ENCODE data around the gene PDE6H. TPM values are rescaled to one million over a fixed set of nuclear protein-coding genes. Genes with fewer than 3 reads are reported as not detected.

Gene PDE6H
- polyA plus RNA-seq = not detected
- long read RNA-seq, donor 1 = 0 reads
- long read RNA-seq, donor 2 = 0 reads
- long read RNA-seq, donor 3 = 0 reads
- long read RNA-seq, donor 4 = 0 reads
- long read RNA-seq, donor 5 = 0 reads
- long read RNA-seq, donor 6 = 0 reads
- long read RNA-seq, donor 7 = 0 reads
- long read RNA-seq, donor 8 = 0 reads
- long read RNA-seq, donor 9 = 0 reads
- long read RNA-seq, donor 10 = 0 reads
- long read RNA-seq, donor 11 = 0 reads

GRCh38 chr12:14972816-14973215 lies at the start of gene PDE6H:
Gene PDE6H, plus strand, starts transcription at chr12:14973042. Its CDS starts 4,971 bp downstream, at chr12:14978013.
- no peaks in the 10 kb centered on the region for H3K4me1 ChIP-seq (ENCODE audit: control insufficient read depth, insufficient read depth, low read length)
- no peak within 1 kb of the TSS for H3K4me3 ChIP-seq (ENCODE audit: low read length)
- no peaks in the 10 kb centered on the region for H3K9me3 ChIP-seq (ENCODE audit: control insufficient read depth, low read depth, low read length)
- H3K27ac ChIP-seq (ENCODE audit: low read length) = no peak within 1 kb of the TSS
- H3K27me3 ChIP-seq (ENCODE audit: control insufficient read depth, insufficient read depth, low read length) = no peaks in the 10 kb centered on the region
- 38% methylated on average over 1 of the region's 2 CpGs for WGBS (ENCODE audit: insufficient coverage, low lambda C conversion rate)
- H3K36me3 ChIP-seq (ENCODE audit: control insufficient read depth, insufficient read depth, low read length) = no peaks in the 10 kb centered on the region
- DNase-seq = no peak

- no peak overlapping the region for H3K4me3 ChIP-seq (ENCODE audit: low read length)
- no peaks in the 10 kb centered on the region for H3K36me3 ChIP-seq (ENCODE audit: control insufficient read depth, insufficient read depth, low read length)
- no peaks in the 10 kb centered on the region for H3K27me3 ChIP-seq (ENCODE audit: control insufficient read depth, insufficient read depth, low read length)
- no peaks in the 10 kb centered on the region for H3K9me3 ChIP-seq (ENCODE audit: control insufficient read depth, low read depth, low read length)
- whole genome bisulfite sequencing (ENCODE audit: insufficient coverage, low lambda C conversion rate) = 86% methylated on average over 1 of the region's 2 CpGs
- H3K4me1 ChIP-seq (ENCODE audit: control insufficient read depth, insufficient read depth, low read length) = peaks cover 3% of the 10 kb centered on the region
- no peak overlapping the region for H3K27ac ChIP-seq (ENCODE audit: low read length)
- DNase-seq = no peak
These were observed 48.9 kb upstream of the PDE6H start for GRCh38 chr12:14923944-14924343.

GRCh38 chr12:14924541-14924940 lies 48.3 kb upstream of the PDE6H start:
- peaks cover 4% of the 10 kb centered on the region for H3K4me1 ChIP-seq (ENCODE audit: control insufficient read depth, insufficient read depth, low read length)
- no peak for DNase-seq
- H3K27ac ChIP-seq (ENCODE audit: low read length) = no peak overlapping the region
- no peaks in the 10 kb centered on the region for H3K27me3 ChIP-seq (ENCODE audit: control insufficient read depth, insufficient read depth, low read length)
- H3K9me3 ChIP-seq (ENCODE audit: control insufficient read depth, low read depth, low read length) = no peaks in the 10 kb centered on the region
- H3K36me3 ChIP-seq (ENCODE audit: control insufficient read depth, insufficient read depth, low read length) = no peaks in the 10 kb centered on the region
- no CpG with 5 or more reads among the region's 3 CpGs for WGBS (ENCODE audit: insufficient coverage, low lambda C conversion rate)
- H3K4me3 ChIP-seq (ENCODE audit: low read length) = no peak overlapping the region

DNA sequence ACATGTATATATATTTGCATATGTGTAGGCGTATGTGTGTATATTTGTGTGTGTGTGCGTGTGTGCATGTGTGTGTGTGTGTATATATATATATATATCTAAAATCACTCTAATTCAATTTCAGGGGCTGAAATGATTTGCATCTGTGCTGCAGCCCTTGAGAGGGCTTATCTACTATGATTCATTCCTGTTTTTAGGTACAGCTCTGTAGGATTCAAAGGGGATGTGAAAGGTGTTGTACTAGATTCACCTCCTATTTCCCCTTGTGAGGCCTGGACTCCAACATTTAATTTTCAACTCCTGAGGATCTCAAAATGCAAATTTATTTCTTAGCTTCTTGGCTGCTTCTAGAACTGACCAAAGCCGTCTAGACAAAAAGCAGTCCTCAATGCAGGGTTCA lies 45.6 kb upstream of the PDE6H start:
- Histone ChIP-seq H3K4me3 (ENCODE audit: low read length) (no peak overlapping the region), H3K9me3 (ENCODE audit: control insufficient read depth, low read depth, low read length) (no peaks in the 10 kb centered on the region), H3K36me3 (ENCODE audit: control insufficient read depth, insufficient read depth, low read length) (no peaks in the 10 kb centered on the region), H3K27me3 (ENCODE audit: control insufficient read depth, insufficient read depth, low read length) (no peaks in the 10 kb centered on the region), H3K27ac (ENCODE audit: low read length) (no peak overlapping the region), H3K4me1 (ENCODE audit: control insufficient read depth, insufficient read depth, low read length) (peaks cover 4% of the 10 kb centered on the region)
- no peak for DNase-seq
- WGBS (ENCODE audit: insufficient coverage, low lambda C conversion rate) = no CpG with 5 or more reads among the region's 3 CpGs

- H3K4me3 ChIP-seq (ENCODE audit: low read length) = no peak overlapping the region
- WGBS (ENCODE audit: insufficient coverage, low lambda C conversion rate) = no CpG with 5 or more reads among the region's 4 CpGs
- no peak overlapping the region for H3K27ac ChIP-seq (ENCODE audit: low read length)
- DNase-seq = peak; percentile 56 to 80
- no peaks in the 10 kb centered on the region for H3K27me3 ChIP-seq (ENCODE audit: control insufficient read depth, insufficient read depth, low read length)
- no peaks in the 10 kb centered on the region for H3K36me3 ChIP-seq (ENCODE audit: control insufficient read depth, insufficient read depth, low read length)
- peaks cover 4% of the 10 kb centered on the region for H3K4me1 ChIP-seq (ENCODE audit: control insufficient read depth, insufficient read depth, low read length)
- no peaks in the 10 kb centered on the region for H3K9me3 ChIP-seq (ENCODE audit: control insufficient read depth, low read depth, low read length)
These were observed 43.9 kb upstream of the PDE6H start for GRCh38 chr12:14928931-14929330.

DNA sequence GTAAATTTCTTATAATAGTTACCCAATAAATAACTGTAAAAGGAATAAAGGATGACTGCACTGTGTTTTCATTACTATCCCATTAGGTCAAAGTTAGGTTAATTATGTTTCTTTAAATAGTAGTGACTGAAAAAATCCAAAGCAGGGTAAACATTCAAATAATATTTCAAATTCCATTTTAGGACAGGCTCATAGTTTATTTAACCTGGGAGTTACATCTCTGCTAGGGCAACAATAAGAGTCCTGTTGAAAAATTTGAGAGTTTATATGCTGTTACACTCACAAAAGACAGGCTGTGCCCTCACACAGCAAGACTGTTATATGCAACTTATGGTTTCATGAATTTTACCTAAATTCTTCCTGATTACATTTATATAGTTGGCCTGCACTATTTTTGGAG lies 42.5 kb upstream of the PDE6H start:
- H3K4me1 ChIP-seq (ENCODE audit: control insufficient read depth, insufficient read depth, low read length) = peaks cover 11% of the 10 kb centered on the region
- H3K27me3 ChIP-seq (ENCODE audit: control insufficient read depth, insufficient read depth, low read length) = no peaks in the 10 kb centered on the region
- H3K27ac ChIP-seq (ENCODE audit: low read length) = no peak overlapping the region
- no peak overlapping the region for H3K4me3 ChIP-seq (ENCODE audit: low read length)
- H3K36me3 ChIP-seq (ENCODE audit: control insufficient read depth, insufficient read depth, low read length) = no peaks in the 10 kb centered on the region
- no peak for DNase-seq
- H3K9me3 ChIP-seq (ENCODE audit: control insufficient read depth, low read depth, low read length) = no peaks in the 10 kb centered on the region

- WGBS (ENCODE audit: insufficient coverage, low lambda C conversion rate) = no CpG with 5 or more reads among the region's 4 CpGs
- no peaks in the 10 kb centered on the region for H3K36me3 ChIP-seq (ENCODE audit: control insufficient read depth, insufficient read depth, low read length)
- no peak for DNase-seq
- no peak overlapping the region for H3K4me3 ChIP-seq (ENCODE audit: low read length)
- no peaks in the 10 kb centered on the region for H3K9me3 ChIP-seq (ENCODE audit: control insufficient read depth, low read depth, low read length)
- peaks cover 17% of the 10 kb centered on the region for H3K4me1 ChIP-seq (ENCODE audit: control insufficient read depth, insufficient read depth, low read length)
- no peak overlapping the region for H3K27ac ChIP-seq (ENCODE audit: low read length)
- no peaks in the 10 kb centered on the region for H3K27me3 ChIP-seq (ENCODE audit: control insufficient read depth, insufficient read depth, low read length)
These were observed 41.5 kb upstream of the PDE6H start for GRCh38 chr12:14931359-14931758.

GRCh38 chr12:14931791-14932560 lies 40.9 kb upstream of the PDE6H start:
- WGBS (ENCODE audit: insufficient coverage, low lambda C conversion rate) = 90% methylated on average over 4 of the region's 7 CpGs
- H3K4me3 ChIP-seq (ENCODE audit: low read length) = no peak overlapping the region
- no peak for DNase-seq
- no peaks in the 10 kb centered on the region for H3K9me3 ChIP-seq (ENCODE audit: control insufficient read depth, low read depth, low read length)
- no peak overlapping the region for H3K27ac ChIP-seq (ENCODE audit: low read length)
- H3K36me3 ChIP-seq (ENCODE audit: control insufficient read depth, insufficient read depth, low read length) = no peaks in the 10 kb centered on the region
- peaks cover 17% of the 10 kb centered on the region for H3K4me1 ChIP-seq (ENCODE audit: control insufficient read depth, insufficient read depth, low read length)
- no peaks in the 10 kb centered on the region for H3K27me3 ChIP-seq (ENCODE audit: control insufficient read depth, insufficient read depth, low read length)

DNA sequence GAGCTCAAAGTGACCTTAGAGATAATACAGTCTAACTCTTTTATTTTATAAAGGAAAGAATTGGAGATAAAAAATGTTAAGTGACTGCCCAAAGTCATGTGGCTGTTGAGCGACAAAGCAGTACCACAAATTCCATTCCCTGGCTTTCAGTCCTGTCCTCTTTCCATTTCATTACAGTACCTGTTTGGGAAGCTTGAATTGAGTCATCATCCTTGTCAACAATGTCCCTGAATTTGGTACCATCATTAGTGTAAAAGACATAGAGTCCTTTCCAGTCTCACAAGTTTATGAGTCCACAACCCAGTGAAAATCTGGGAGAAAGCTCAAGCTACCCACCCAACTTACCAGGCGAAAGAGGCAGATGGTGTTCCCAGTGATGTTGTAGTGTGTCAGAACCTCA lies 38.3 kb upstream of the PDE6H start:
- H3K4me3 ChIP-seq (ENCODE audit: low read length) = no peak overlapping the region
- H3K27me3 ChIP-seq (ENCODE audit: control insufficient read depth, insufficient read depth, low read length) = no peaks in the 10 kb centered on the region
- H3K27ac ChIP-seq (ENCODE audit: low read length) = peak overlapping the region; percentile 74
- H3K9me3 ChIP-seq (ENCODE audit: control insufficient read depth, low read depth, low read length) = no peaks in the 10 kb centered on the region
- H3K4me1 ChIP-seq (ENCODE audit: control insufficient read depth, insufficient read depth, low read length) = peaks cover 19% of the 10 kb centered on the region
- DNase-seq = no peak
- WGBS (ENCODE audit: insufficient coverage, low lambda C conversion rate) = 100% methylated on average over 1 of the region's 2 CpGs
- H3K36me3 ChIP-seq (ENCODE audit: control insufficient read depth, insufficient read depth, low read length) = no peaks in the 10 kb centered on the region

GRCh38 chr12:14935031-14935430 lies 37.8 kb upstream of the PDE6H start:
- Histone ChIP-seq H3K27ac (ENCODE audit: low read length) (peak overlapping the region; percentile 74), H3K9me3 (ENCODE audit: control insufficient read depth, low read depth, low read length) (no peaks in the 10 kb centered on the region), H3K36me3 (ENCODE audit: control insufficient read depth, insufficient read depth, low read length) (no peaks in the 10 kb centered on the region), H3K4me3 (ENCODE audit: low read length) (no peak overlapping the region), H3K27me3 (ENCODE audit: control insufficient read depth, insufficient read depth, low read length) (no peaks in the 10 kb centered on the region), H3K4me1 (ENCODE audit: control insufficient read depth, insufficient read depth, low read length) (peaks cover 19% of the 10 kb centered on the region)
- WGBS (ENCODE audit: insufficient coverage, low lambda C conversion rate) = 18% methylated on average over 3 of the region's 4 CpGs
- peak; percentile 52 to 81 for DNase-seq

All from large intestine (tissue), 12 donors.